Ishikawa (cell line): ENCODE measurements around the gene S100A4.

Experiments used
- CEBPB ChIP-seq: IDR thresholded peaks from 2 replicates; pipeline ENCODE4 v1.6.1; 2012
- CREB1 ChIP-seq: IDR thresholded peaks from 2 replicates; pipeline ENCODE4 v1.6.1; 2012; ENCODE audit warnings: low read depth
- EP300 ChIP-seq: IDR thresholded peaks from 2 replicates; pipeline ENCODE4 v1.6.1; 2012; ENCODE audit warnings: borderline replicate concordance
- FOXM1 ChIP-seq: IDR thresholded peaks from 2 replicates; pipeline ENCODE4 v1.6.1; 2012; ENCODE audit warnings: low read depth, borderline replicate concordance
- NFIC ChIP-seq: IDR thresholded peaks from 2 replicates; pipeline ENCODE4 v1.6.1; 2012
- RAD21 ChIP-seq: IDR thresholded peaks from 2 replicates; pipeline ENCODE4 v1.6.1; 2012; ENCODE audit warnings: low read depth
- REST ChIP-seq: IDR thresholded peaks from 2 replicates; pipeline ENCODE4 v1.6.1; 2012; ENCODE audit warnings: low read depth, mild to moderate bottlenecking
- TAF1 ChIP-seq: IDR thresholded peaks from 2 replicates; pipeline ENCODE4 v1.6.1; 2012; ENCODE audit warnings: low read depth, mild to moderate bottlenecking
- TCF12 ChIP-seq: IDR thresholded peaks from 2 replicates; pipeline ENCODE4 v1.6.1; 2012; ENCODE audit warnings: low read depth
- TEAD4 ChIP-seq: IDR thresholded peaks from 2 replicates; pipeline ENCODE4 v1.6.1; 2012
- USF1 ChIP-seq: IDR thresholded peaks from 2 replicates; pipeline ENCODE4 v1.6.1; 2012
- YY1 ChIP-seq: IDR thresholded peaks from 2 replicates; pipeline ENCODE4 v1.6.1; 2012; ENCODE audit warnings: low read depth
- ZBTB7A ChIP-seq: IDR thresholded peaks from 2 replicates; pipeline ENCODE4 v1.6.1; 2012; ENCODE audit warnings: low read depth
- TF ChIP-seq, protein P1 (sequence below): IDR thresholded peaks from 2 replicates; pipeline ENCODE4 v1.6.1; 2012

DNA sequence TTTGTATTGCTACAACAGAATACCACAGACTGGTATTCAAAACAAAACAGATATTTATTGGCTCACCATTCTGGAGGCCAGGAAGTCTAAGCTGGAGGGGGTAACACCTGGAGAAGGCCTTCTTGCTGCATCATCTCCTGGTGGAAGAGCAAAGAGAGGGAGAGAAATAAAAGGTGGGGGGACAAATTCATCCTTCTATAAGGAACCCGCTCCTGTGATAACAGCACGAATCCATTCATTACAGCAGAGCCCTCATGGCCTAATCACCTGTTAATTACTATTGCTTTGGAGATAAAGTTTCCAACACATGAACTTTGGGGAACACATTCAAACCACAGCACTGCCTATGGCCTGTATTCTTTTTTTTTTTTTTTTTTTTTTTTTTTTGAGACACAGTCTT lies 14.6 kb upstream of the S100A4 start:
- TF ChIP-seq REST (no peak), RAD21 (no peak), TAF1 (no peak), EP300 (no peak), TEAD4 (no peak), CREB1 (no peak), YY1 (no peak), USF1 (no peak), NFIC (no peak), TCF12 (no peak), CEBPB (no peak), ZBTB7A (no peak), FOXM1 (no peak)
- TF ChIP-seq, protein P1, sequence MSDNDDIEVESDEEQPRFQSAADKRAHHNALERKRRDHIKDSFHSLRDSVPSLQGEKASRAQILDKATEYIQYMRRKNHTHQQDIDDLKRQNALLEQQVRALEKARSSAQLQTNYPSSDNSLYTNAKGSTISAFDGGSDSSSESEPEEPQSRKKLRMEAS = no peak
